GM20431 (cell line): ENCODE results near the gene TMEM135.
"Not testable (repeated sequence)": the region's sequence is repeated elsewhere in the genome, so short reads cannot be mapped to it uniquely, and the experiment has no call there.

ENCODE experiments used
- in situ Hi-C: fragments of 300-500 bp; cut with MseI, MboI; formaldehyde crosslinking; loops from one replicate; pipeline ENCODE4 v1.15.0; 2020; ENCODE audit warnings: low sequenced_read_pairs; ENCODE audit not compliant: unreplicated experiment

Gene TMEM135

GRCh38 chr11:87019613-87020271 lies 18.0 kb upstream of the TMEM135 start:
- in situ Hi-C loops, result no loop called here

- in situ Hi-C loops, result no loop called here
Observed at GRCh38 chr11:87020336-87020735, 17.4 kb upstream of the TMEM135 start.

DNA sequence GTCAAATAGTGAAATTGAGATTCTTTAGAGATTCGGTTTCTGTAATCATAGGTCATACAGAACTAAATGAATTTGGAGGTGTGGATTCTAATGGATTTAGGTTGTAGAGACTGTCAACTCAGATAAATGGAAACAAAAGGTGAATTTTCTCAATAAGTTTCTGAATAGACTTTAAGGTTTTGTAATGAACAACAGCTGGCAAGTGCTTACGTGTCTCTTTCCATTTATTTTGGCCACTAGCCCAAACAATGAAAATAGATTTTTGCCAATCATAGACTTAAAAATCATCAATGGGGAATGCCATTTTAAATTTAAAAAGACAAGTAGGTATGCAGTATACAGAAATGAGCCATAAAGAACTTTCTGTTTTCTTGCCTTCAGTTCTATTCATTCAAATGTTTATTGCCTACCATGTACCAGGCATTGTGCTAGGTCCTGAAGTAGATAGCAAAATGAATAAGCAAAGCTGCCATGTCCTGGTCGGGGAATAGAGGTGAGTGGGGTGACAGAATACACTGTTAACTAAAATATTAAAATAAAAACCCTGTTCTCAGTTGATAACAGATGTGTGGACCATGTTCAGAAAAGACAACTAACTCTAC lies 16.9 kb upstream of the TMEM135 start:
- in situ Hi-C loops, result no loop called here

DNA sequence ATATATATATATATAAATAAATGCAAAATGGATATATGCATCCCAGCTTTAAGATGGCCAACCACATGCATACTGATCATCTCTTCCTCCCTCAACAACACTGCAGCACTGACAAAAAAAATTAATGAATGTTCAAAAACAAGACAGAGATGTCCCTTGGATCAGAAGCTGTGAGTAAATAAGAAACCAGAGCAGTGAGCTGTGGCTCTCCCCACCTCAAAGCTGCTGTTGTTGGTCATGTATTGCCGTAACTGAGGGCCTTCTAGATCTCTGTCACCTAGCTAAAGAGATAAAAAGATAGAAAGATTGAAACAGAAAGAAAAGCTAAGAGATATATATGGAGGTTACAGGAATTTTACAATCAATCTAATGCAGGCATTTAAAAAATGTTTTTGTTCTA lies 15.5 kb upstream of the TMEM135 start:
- in situ Hi-C loops, result no loop called here

- in situ Hi-C loops, result no loop called here
Observed at GRCh38 chr11:87022738-87023137, 15.0 kb upstream of the TMEM135 start.

DNA sequence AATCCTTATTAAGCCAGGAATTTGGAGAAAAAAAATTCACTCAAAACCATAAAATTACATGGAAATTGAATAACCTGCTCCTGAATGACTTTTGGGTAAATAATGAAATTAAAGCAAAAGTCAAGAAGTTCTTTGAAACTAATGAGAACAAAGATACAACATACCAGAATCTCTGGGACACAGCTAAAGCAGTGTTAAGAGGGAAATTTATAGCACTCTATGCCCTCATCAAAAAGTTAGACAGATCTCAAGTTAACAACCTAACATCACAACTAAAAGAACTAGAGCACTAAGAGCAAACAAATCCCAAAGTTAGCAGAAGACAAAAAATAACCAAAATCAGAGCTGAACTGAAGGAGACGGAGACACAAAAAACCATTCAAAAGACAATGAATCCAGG lies 11.3 kb upstream of the TMEM135 start:
- in situ Hi-C loops, result not testable (repeated sequence)

DNA sequence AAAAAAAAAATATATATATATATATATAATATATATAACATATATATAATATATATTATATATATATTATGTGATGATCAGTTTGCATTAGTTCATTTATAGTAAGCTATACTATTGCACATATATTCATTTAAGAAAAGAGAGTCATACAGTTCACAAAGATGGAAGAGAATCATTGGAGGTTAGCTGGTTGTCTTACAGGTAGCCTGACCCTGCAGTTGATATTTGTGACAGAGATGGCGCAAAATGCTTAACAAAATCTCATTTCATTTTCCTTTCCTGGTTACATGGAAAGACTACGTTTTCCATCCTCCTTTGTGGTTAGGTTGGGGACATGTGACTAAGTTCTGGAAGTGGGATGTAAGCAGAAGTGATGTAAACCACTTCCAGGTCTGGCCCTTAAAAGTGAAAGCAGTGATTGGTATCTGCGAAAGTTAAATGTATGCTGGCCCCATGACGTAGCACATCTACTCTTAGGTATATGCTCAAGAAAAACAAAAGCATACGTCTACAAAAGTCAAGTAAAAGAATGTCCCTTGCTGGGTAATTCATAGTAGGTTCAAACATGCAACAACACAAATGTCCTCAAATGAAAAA lies 7.2 kb upstream of the TMEM135 start:
- in situ Hi-C loops, result no loop called here

- in situ Hi-C loops, result no loop called here
Observed at GRCh38 chr11:87031433-87032170, 6.1 kb upstream of the TMEM135 start.

- in situ Hi-C loops, result no loop called here
Observed at GRCh38 chr11:87033561-87033960, 4.2 kb upstream of the TMEM135 start.

DNA sequence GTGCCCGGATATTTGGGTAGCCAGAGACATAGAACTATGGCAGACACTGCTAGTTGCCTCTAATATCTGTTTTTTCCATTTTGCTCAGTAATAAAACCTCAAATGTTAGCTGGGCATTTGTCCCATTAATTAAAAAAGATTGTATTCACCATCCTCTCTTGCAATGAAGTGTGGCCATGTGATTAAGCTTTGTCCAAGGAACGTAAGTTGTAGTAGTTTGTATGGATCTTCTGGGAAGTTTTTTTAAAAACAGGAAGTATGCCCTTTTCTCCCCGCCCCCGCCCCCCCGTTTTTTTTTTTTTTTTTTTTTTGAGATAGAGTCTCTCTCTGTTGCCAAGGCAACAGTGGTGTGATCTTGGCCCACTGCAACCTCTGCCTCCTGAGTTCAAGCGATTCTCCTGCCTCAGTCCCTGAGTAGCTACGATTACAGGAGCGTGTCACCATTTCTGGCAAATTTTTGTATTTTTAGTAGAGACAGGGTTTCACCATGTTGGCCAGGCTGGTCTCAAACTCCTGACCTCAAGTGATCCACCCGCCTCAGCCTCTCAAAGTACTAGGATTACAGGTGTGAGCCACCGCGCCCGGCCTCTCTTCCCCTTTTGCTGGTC lies 1.7 kb upstream of the TMEM135 start:
- in situ Hi-C loops, result no loop called here

- in situ Hi-C loops, result no loop called here
Observed at GRCh38 chr11:87036756-87037449, 831 bp upstream of the TMEM135 start.

DNA sequence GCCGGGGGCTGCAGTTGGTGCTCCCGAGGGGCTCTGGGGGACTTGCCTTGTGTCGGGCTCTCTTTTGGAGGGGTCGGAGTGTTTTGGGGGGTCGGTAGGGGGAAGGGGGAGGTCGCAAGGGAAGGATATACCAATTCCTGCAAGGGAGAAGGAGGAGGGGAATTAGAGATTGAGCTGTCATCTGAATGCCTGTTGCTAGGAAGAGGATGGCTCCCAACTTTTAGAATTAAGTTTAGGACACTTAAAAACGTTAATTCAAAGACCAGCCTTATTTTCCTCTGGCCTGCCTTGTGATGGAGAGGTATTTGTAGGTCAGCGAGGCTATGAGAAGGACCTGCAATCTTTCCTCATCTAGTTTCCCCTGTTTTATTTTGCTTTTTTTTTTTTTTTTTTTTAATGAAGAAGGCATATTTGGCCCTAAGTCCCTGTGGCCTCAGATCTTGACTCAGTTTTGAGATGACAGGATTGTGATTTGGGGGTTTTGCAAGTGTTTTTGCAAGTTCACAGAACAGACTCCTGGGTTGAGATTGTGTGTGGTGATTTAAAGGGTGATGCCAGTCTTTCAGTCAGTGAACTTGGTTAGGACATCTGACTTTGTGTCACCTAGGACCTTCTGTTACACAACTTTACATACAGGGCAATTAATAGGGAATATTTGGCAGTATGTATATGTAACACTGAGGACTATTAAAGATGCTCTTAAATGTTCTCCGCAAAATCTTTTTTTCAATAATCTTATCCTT lies 672 bp downstream of the TMEM135 start:
- in situ Hi-C loops, result no loop called here

DNA sequence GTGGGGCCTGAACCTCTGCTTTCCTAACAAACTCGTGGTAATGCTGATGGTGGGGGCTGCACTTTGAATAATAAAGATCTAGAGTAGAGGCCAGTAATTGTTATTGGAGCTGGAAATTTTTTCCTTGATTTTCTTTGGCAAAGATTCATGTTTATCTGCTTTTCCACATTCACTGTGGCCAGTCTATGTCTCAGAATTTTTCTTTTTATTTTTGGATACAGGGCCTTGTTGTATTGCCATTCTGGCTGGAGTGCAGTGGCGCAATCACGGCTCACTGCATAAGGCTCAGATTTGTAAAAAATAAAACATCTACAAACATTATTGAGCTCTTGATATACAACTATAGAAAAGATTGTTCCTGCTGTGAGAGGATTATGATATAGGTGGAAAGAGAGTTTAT lies 1.6 kb downstream of the TMEM135 start:
- in situ Hi-C loops, result no loop called here

GRCh38 chr11:87043894-87044293 lies 6.2 kb downstream of the TMEM135 start:
- in situ Hi-C loops, result no loop called here

GRCh38 chr11:87046824-87047223 lies 9.1 kb downstream of the TMEM135 start:
- in situ Hi-C loops, result no loop called here

GRCh38 chr11:87056091-87056490 lies 18.4 kb downstream of the TMEM135 start:
- in situ Hi-C loops, result no loop called here

DNA sequence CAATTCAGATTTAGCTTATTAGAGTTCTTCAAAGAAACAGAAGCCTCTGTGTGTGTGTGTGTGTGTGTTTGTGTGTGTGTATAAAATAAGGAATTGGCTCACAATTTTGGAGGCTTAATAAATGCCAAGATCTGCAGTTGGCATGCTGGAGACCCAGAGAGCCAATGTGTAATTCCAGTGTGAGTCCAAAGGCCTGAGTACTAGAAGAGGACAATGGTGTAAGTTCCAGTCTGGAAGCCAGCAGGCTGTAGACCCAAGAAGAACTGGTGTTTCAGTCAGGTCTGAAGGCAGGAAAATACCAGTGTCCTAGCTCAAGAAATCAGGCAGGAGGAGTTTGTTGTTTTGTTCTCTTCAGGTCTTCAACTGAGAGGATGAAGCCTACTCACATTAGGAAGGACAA lies 20.0 kb downstream of the TMEM135 start:
- in situ Hi-C loops, result no loop called here

DNA sequence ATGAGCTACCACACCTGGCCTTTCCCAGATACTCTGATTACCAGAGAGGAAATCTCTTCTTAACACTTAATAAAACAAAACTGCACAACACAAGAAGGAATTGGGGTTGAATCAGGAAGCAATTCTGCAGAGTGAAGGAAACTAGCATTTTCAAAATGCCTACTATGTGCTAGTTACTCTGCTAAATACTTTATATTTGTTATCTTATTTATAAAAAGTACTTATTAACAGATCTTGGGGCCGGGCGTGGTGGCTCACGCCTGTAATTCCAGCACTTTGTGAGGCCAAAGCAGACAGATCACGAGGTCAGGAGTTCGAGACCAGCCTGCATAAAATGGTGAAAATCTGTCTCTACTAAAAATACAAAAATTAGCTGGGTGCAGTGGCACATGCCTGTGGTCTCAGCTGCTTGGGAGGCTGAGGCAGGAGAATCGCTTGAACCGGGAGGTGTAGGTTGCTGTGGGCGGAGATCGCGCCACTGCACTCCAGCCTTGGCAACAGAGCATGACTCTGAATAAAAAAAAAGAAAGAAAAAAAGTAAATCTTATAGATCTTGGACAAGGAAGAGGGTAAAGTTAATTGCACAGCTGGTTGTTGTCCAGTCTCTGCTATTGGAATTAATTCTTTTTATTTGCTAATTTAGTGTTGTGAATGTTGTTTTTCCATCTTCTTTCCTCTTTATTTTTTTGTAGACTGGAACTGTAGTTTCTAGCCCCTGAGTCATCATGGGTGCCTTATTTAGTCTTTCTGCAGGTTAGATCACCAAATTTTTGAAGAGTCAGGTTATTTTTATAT lies 22.1 kb downstream of the TMEM135 start:
- in situ Hi-C loops, result no loop called here

GRCh38 chr11:87061766-87062165 lies 24.0 kb downstream of the TMEM135 start:
- in situ Hi-C loops, result no loop called here
